WTC11 (cell line): ENCODE data around the gene STXBP3. TPM values are rescaled to one million over a fixed set of nuclear protein-coding genes. Genes with fewer than 3 reads are reported as not detected.

Experiments
- ATAC-seq: fragments of 200-7000 bp; cut with Tn5 transposase; 2 replicates; pipeline ENCODE4 v1.10.0; 2021; ENCODE audit warnings: mild to moderate bottlenecking, moderate library complexity
- CTCF ChIA-PET: fragments of 300-600 bp; sonication (Branson Sonifier 250); formaldehyde crosslinking; loops from one replicate; lab custom pipeline; 2021; ENCODE audit warnings: antibody characterized with exemption; lab: Charles Lee
- POLR2A ChIA-PET: fragments of 350-600 bp; sonication (Branson Sonifier 250); formaldehyde crosslinking; loops from one replicate; lab custom pipeline; 2021; ENCODE audit warnings: antibody characterized with exemption; lab: Charles Lee
- DNase-seq: peaks from one replicate; pipeline ENCODE4 v3.0.0; 2021; ENCODE audit warnings: low spot score
- H3K27ac Mint-ChIP-seq: 2 replicates; pipeline ENCODE4 v1.8.0; 2021; ENCODE audit warnings: mixed read lengths
- H3K27me3 Mint-ChIP-seq: 2 replicates; pipeline ENCODE4 v1.8.0; 2021; ENCODE audit warnings: low read depth, mild to moderate bottlenecking, moderate library complexity, mixed read lengths
- H3K36me3 Mint-ChIP-seq: 2 replicates; pipeline ENCODE4 v1.8.0; 2021; ENCODE audit warnings: mixed read lengths
- H3K4me1 Mint-ChIP-seq: 2 replicates; pipeline ENCODE4 v1.8.0; 2022; ENCODE audit warnings: mixed read lengths
- H3K4me3 Mint-ChIP-seq: 2 replicates; pipeline ENCODE4 v1.8.0; 2021; ENCODE audit warnings: mild to moderate bottlenecking, moderate library complexity, mixed read lengths
- H3K9me3 Mint-ChIP-seq: 2 replicates; pipeline ENCODE4 v1.8.0; 2021; ENCODE audit warnings: mixed read lengths
- AFF4 ChIP-seq: sonication (generic); formaldehyde crosslinking; IDR thresholded peaks from 2 replicates; pipeline ENCODE4 v1.8.1; 2023; ENCODE audit warnings: mild to moderate bottlenecking, missing genetic modification reagents, borderline replicate concordance
- AR ChIP-seq: fragments of 250-450 bp; sonication (Bioruptor Pico); IDR thresholded peaks from 2 replicates; pipeline ENCODE4 v1.9.0; 2021; ENCODE audit warnings: mild to moderate bottlenecking
- ATF6 ChIP-seq: sonication (generic); formaldehyde crosslinking; IDR thresholded peaks from 2 replicates; pipeline ENCODE4 v1.8.1; 2023; ENCODE audit warnings: mild to moderate bottlenecking, missing genetic modification reagents
- E2F4 ChIP-seq: sonication (generic); formaldehyde crosslinking; IDR thresholded peaks from 2 replicates; pipeline ENCODE4 v1.8.1; 2022; ENCODE audit warnings: low read depth, mild to moderate bottlenecking, moderate library complexity, missing genetic modification reagents, borderline replicate concordance
- FOXP1 ChIP-seq: sonication (generic); formaldehyde crosslinking; IDR thresholded peaks from 2 replicates; pipeline ENCODE4 v1.8.0; 2022; ENCODE audit warnings: missing genetic modification reagents, mild to moderate bottlenecking, moderate library complexity, borderline replicate concordance
- IRF1 ChIP-seq: sonication (generic); formaldehyde crosslinking; IDR thresholded peaks from 2 replicates; pipeline ENCODE4 v1.8.0; 2023; ENCODE audit warnings: missing genetic modification reagents
- NR1H2 ChIP-seq: sonication (generic); formaldehyde crosslinking; IDR thresholded peaks from 2 replicates; pipeline ENCODE4 v1.9.0; 2021; ENCODE audit warnings: mild to moderate bottlenecking, moderate library complexity, missing genetic modification reagents
- NR3C1 ChIP-seq: sonication (generic); formaldehyde crosslinking; conservative IDR thresholded peaks from 2 replicates; pipeline ENCODE4 v1.8.1; 2023; ENCODE audit warnings: low read depth, mild to moderate bottlenecking, missing genetic modification reagents
- RORB ChIP-seq: fragments of 250-450 bp; sonication (Bioruptor Pico); IDR thresholded peaks from 2 replicates; pipeline ENCODE4 v1.9.0; 2021; ENCODE audit warnings: mild to moderate bottlenecking
- TEAD1 ChIP-seq: sonication (generic); formaldehyde crosslinking; IDR thresholded peaks from 2 replicates; pipeline ENCODE4 v1.8.0; 2022; ENCODE audit warnings: mild to moderate bottlenecking, missing genetic modification reagents
- TP53 ChIP-seq: sonication (generic); formaldehyde crosslinking; IDR thresholded peaks from 2 replicates; pipeline ENCODE4 v1.8.1; 2023; ENCODE audit warnings: mild to moderate bottlenecking, missing genetic modification reagents
- ZBTB21 ChIP-seq: sonication (generic); formaldehyde crosslinking; IDR thresholded peaks from 2 replicates; pipeline ENCODE4 v1.8.1; 2023; ENCODE audit warnings: mild to moderate bottlenecking, missing genetic modification reagents, borderline replicate concordance
- ZMAT4 ChIP-seq: fragments of 250-450 bp; sonication (Bioruptor Pico); IDR thresholded peaks from 2 replicates; pipeline ENCODE4 v1.9.0; 2021; ENCODE audit warnings: mild to moderate bottlenecking
- ZNF317 ChIP-seq: sonication (generic); formaldehyde crosslinking; IDR thresholded peaks from 2 replicates; pipeline ENCODE4 v1.8.1; 2023; ENCODE audit warnings: low read depth, mild to moderate bottlenecking, moderate library complexity, missing genetic modification reagents, borderline replicate concordance
- ZNF425 ChIP-seq: fragments of 250-450 bp; sonication (Bioruptor Pico); conservative IDR thresholded peaks from 2 replicates; pipeline ENCODE4 v1.9.0; 2021; ENCODE audit warnings: mild to moderate bottlenecking
- ZNF671 ChIP-seq: fragments of 250-450 bp; sonication (Bioruptor Pico); IDR thresholded peaks from 2 replicates; pipeline ENCODE4 v1.8.0; 2021; ENCODE audit warnings: mild to moderate bottlenecking
- ZSCAN18 ChIP-seq: fragments of 250-450 bp; sonication (Bioruptor Pico); IDR thresholded peaks from 2 replicates; pipeline ENCODE4 v2.1.2; 2022; ENCODE audit warnings: mild to moderate bottlenecking, moderate library complexity
- total RNA-seq: library from RNA; stranded (reverse); gene quantifications from 3 replicates; pipeline ENCODE4 v1.2.3, GENCODE V29; 2021

The STXBP3 gene
- total RNA-seq, 1 experiment from 2014 or later, result 26.1 TPM

GRCh38 chr1:108716437-108717230, 29.8 kb upstream of the STXBP3 start:
- Mint-ChIP-seq H3K4me3 (no peak overlapping the region), H3K36me3 (no peaks in the 10 kb centered on the region), H3K27me3 (no peaks in the 10 kb centered on the region), H3K4me1 (peaks cover 28% of the 10 kb centered on the region), H3K27ac (no peak overlapping the region), H3K9me3 (no peaks in the 10 kb centered on the region)
- TF ChIP-seq ATF6 (CRISPR knock-in tag), result no peak
- no peak for TF ChIP-seq ZNF671 (CRISPR knock-in tag)
- TF ChIP-seq ZSCAN18 (CRISPR knock-in tag), result no peak
- no peak for TF ChIP-seq AR (CRISPR knock-in tag)
- no peak for TF ChIP-seq TEAD1 (CRISPR knock-in tag)
- TF ChIP-seq ZNF317 (CRISPR knock-in tag), result no peak
- no peak for TF ChIP-seq NR3C1 (CRISPR knock-in tag)
- ATAC-seq, result no peak
- no peak for DNase-seq
- ChIA-PET POLR2A (no interaction called here), CTCF (interaction anchor here (0.6 kb wide), 1 partner anchor 37 kb away, joined by 7 read pairs; no protein-coding TSS in a partner anchor)

- POLR2A ChIA-PET, result no interaction called here
- CTCF ChIA-PET, result no interaction called here
- Mint-ChIP-seq H3K36me3 (no peaks in the 10 kb centered on the region), H3K4me1 (peaks cover 21% of the 10 kb centered on the region), H3K27me3 (no peaks in the 10 kb centered on the region), H3K27ac (no peak overlapping the region), H3K4me3 (no peak overlapping the region), H3K9me3 (no peaks in the 10 kb centered on the region)
- no peak; the same call in 1 of the 2 replicates for ATAC-seq
- DNase-seq, result no peak
- TF ChIP-seq ZNF671 (CRISPR knock-in tag) (no peak), IRF1 (CRISPR knock-in tag) (no peak), E2F4 (CRISPR knock-in tag) (no peak), ZMAT4 (CRISPR knock-in tag) (no peak), TP53 (CRISPR knock-in tag) (no peak), FOXP1 (CRISPR knock-in tag) (no peak), AFF4 (CRISPR knock-in tag) (no peak), NR1H2 (CRISPR knock-in tag) (no peak), RORB (CRISPR knock-in tag) (no peak), ZBTB21 (CRISPR knock-in tag) (no peak), ZNF425 (CRISPR knock-in tag) (no peak)
Measured at GRCh38 chr1:108717774-108718316, 28.6 kb upstream of the STXBP3 start.
